ENCODE measurements around the gene TRAF1.
A peak's percentile ranks its signal among the peaks of the same experiment; 100 is the strongest.

Gene TRAF1

GRCh38 chr9:120878188-120879130 is 48.1 kb downstream of the TRAF1 start:
- H3K27ac ChIP-seq (ENCODE audit: low read length): peak overlapping the region; percentile 81
- peaks cover 38% of the 10 kb centered on the region for H3K4me1 ChIP-seq (ENCODE audit: low read length)
- H3K4me3 ChIP-seq (ENCODE audit: low read length): peak overlapping the region; percentile 85
- no peaks in the 10 kb centered on the region for H4K20me1 ChIP-seq (ENCODE audit: insufficient read depth, low read length)
- no peaks in the 10 kb centered on the region for H3K27me3 ChIP-seq (ENCODE audit: low read depth, low read length)
- H3K36me3 ChIP-seq (replicated peaks; ENCODE audit: low read depth, low read length): peaks cover 15% of the 10 kb centered on the region
- peak overlapping the region; percentile 98 for H3K9ac ChIP-seq (ENCODE audit: low read length)
- H3K79me2 ChIP-seq (ENCODE audit: low read length): peaks cover 34% of the 10 kb centered on the region
- no peak overlapping the region for H2AFZ ChIP-seq (ENCODE audit: low read depth, low read length)
- peak overlapping the region; percentile 100 for H3K4me2 ChIP-seq (ENCODE audit: low read length)
- TF ChIP-seq EZH2phosphoT487 (IDR thresholded peaks at IDR 0.05; ENCODE audit: low read depth): no peak
- TF ChIP-seq CTCF (IDR thresholded peaks at IDR 0.05; ENCODE audit: low read depth, low read length): no peak
- no peaks in the 10 kb centered on the region for H3K9me3 ChIP-seq (ENCODE audit: insufficient read depth, low read length)

DNA sequence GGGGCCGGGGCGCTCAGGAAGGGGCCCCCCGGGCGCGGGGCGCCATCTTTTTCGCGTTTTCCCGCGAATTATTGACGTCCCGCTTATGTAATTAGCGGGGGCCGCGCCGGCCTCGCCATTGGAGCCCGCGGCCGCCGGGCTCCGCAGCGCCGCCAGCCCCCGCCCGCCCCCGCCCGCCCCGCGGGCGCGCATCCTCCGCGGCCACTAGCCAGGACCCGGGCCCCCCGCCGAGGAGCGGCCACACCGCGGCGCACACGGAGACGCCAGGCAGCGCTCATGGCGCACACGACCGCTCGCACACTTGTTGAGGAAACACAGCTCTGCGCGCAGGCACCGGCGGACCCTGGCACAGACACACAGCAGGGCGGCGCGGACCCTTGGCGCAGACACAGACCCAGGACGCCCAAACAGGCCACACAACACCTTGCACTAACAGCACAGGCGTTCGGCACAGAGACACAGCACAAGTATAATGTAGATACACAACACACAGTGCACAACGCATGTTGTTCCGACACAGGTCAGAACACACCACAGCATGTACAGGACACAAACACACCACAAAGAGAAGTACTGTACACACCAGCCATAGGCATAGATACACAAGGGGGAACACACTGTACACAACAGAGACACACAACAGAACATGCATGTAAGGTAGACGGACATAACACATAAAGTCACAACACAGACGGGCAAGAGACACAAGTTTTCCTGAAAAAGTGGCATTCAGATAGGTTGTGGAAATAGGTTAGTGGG is 49.1 kb downstream of the TRAF1 start:
- TF ChIP-seq EZH2phosphoT487 (IDR thresholded peaks at IDR 0.05; ENCODE audit: low read depth) (no peak), CTCF (IDR thresholded peaks at IDR 0.05; ENCODE audit: low read depth, low read length) (peak; percentile 12; the same call in 1 of the 2 replicates)
- H3K9ac ChIP-seq (ENCODE audit: low read length): peak overlapping the region; percentile 98
- H3K9me3 ChIP-seq (ENCODE audit: insufficient read depth, low read length): no peaks in the 10 kb centered on the region
- peak overlapping the region; percentile 100 for H3K4me2 ChIP-seq (ENCODE audit: low read length)
- peak overlapping the region; percentile 81 for H3K27ac ChIP-seq (ENCODE audit: low read length)
- peaks cover 34% of the 10 kb centered on the region for H3K79me2 ChIP-seq (ENCODE audit: low read length)
- H3K4me1 ChIP-seq (ENCODE audit: low read length): peaks cover 38% of the 10 kb centered on the region
- no peaks in the 10 kb centered on the region for H3K27me3 ChIP-seq (ENCODE audit: low read depth, low read length)
- H3K36me3 ChIP-seq (replicated peaks; ENCODE audit: low read depth, low read length): peaks cover 21% of the 10 kb centered on the region
- peak overlapping the region; percentile 85 for H3K4me3 ChIP-seq (ENCODE audit: low read length)
- peak overlapping the region; percentile 37; the same call in 1 of the 2 replicates for H2AFZ ChIP-seq (ENCODE audit: low read depth, low read length)
- H4K20me1 ChIP-seq (ENCODE audit: insufficient read depth, low read length): no peaks in the 10 kb centered on the region

- peak within 1 kb of the TSS; percentile 37; the same call in 1 of the 2 replicates for H2AFZ ChIP-seq (ENCODE audit: low read depth, low read length)
- H3K79me2 ChIP-seq (ENCODE audit: low read length): peaks cover 34% of the 10 kb centered on the region
- H3K27me3 ChIP-seq (ENCODE audit: low read depth, low read length): no peaks in the 10 kb centered on the region
- H3K9me3 ChIP-seq (ENCODE audit: insufficient read depth, low read length): no peaks in the 10 kb centered on the region
- peaks cover 38% of the 10 kb centered on the region for H3K4me1 ChIP-seq (ENCODE audit: low read length)
- TF ChIP-seq CTCF (IDR thresholded peaks at IDR 0.05; ENCODE audit: low read depth, low read length) (no peak), EZH2phosphoT487 (IDR thresholded peaks at IDR 0.05; ENCODE audit: low read depth) (no peak)
- peak within 1 kb of the TSS; percentile 98 for H3K9ac ChIP-seq (ENCODE audit: low read length)
- H3K27ac ChIP-seq (ENCODE audit: low read length): peak within 1 kb of the TSS; percentile 89
- H4K20me1 ChIP-seq (ENCODE audit: insufficient read depth, low read length): no peaks in the 10 kb centered on the region
- H3K36me3 ChIP-seq (replicated peaks; ENCODE audit: low read depth, low read length): peaks cover 24% of the 10 kb centered on the region
- H3K4me3 ChIP-seq (ENCODE audit: low read length): peak within 1 kb of the TSS; percentile 95
- peak within 1 kb of the TSS; percentile 100 for H3K4me2 ChIP-seq (ENCODE audit: low read length)
Observed at GRCh38 chr9:120876842-120877240, 49.8 kb downstream of the TRAF1 start, which contains the start of gene PHF19. Gene PHF19, minus strand, starts transcription at chr9:120877188. Its CDS starts 2,447 bp downstream, at chr9:120874741.
